Measurements from ENCODE around the gene PHF21B.

The PHF21B gene

GRCh38 chr22:45033136-45033535, 23.3 kb upstream of the PHF21B start:
- no peak overlapping the region for H3K27ac ChIP-seq (ENCODE audit: low read depth, low read length, poor library complexity, severe bottlenecking)
- TF ChIP-seq CTCF (IDR thresholded peaks at IDR 0.05; ENCODE audit: low read length) (no peak), EZH2 (IDR thresholded peaks at IDR 0.05; ENCODE audit: borderline replicate concordance, low read length) (no peak)
- no peaks in the 10 kb centered on the region for H3K9me3 ChIP-seq (ENCODE audit: low read length)

GRCh38 chr22:45031629-45032403, 22.0 kb upstream of the PHF21B start:
- no peaks in the 10 kb centered on the region for H3K4me1 ChIP-seq (ENCODE audit: insufficient read depth, low read length, severe bottlenecking)
- H3K36me3 ChIP-seq (ENCODE audit: insufficient read depth, low read length), result no peaks in the 10 kb centered on the region
- no peaks in the 10 kb centered on the region for H4K20me1 ChIP-seq (ENCODE audit: insufficient read depth, low read length)
- H3K9me2 ChIP-seq (ENCODE audit: low read depth, low read length), result no peaks in the 10 kb centered on the region
- no peak overlapping the region for H2AFZ ChIP-seq (ENCODE audit: low read length)
- no peaks in the 10 kb centered on the region for H3K79me2 ChIP-seq (ENCODE audit: insufficient read depth, low read length)
- H3K27me3 ChIP-seq (ENCODE audit: insufficient read depth, low read length), result no peaks in the 10 kb centered on the region
- no peak overlapping the region for H3K27ac ChIP-seq (ENCODE audit: low read depth, low read length, poor library complexity, severe bottlenecking)
- no peak overlapping the region for H3K4me2 ChIP-seq (ENCODE audit: low read length)
- no peak overlapping the region for H3K4me3 ChIP-seq (ENCODE audit: low read depth, low read length, poor library complexity, severe bottlenecking)
- no peaks in the 10 kb centered on the region for H3K9me3 ChIP-seq (ENCODE audit: low read length)
- no peaks in the 10 kb centered on the region for H3F3A ChIP-seq (ENCODE audit: insufficient read depth, low read length)
- H3K9ac ChIP-seq (ENCODE audit: low read length), result no peak overlapping the region
- TF ChIP-seq CTCF (IDR thresholded peaks at IDR 0.05; ENCODE audit: low read length) (no peak), EZH2 (IDR thresholded peaks at IDR 0.05; ENCODE audit: borderline replicate concordance, low read length) (no peak)

More at GRCh38 chr22:45033136-45033535, 23.3 kb upstream of the PHF21B start:
- H2AFZ ChIP-seq (ENCODE audit: low read length), result no peak overlapping the region
- no peaks in the 10 kb centered on the region for H3K27me3 ChIP-seq (ENCODE audit: insufficient read depth, low read length)
- H3K4me2 ChIP-seq (ENCODE audit: low read length), result no peak overlapping the region
- H3K79me2 ChIP-seq (ENCODE audit: insufficient read depth, low read length), result no peaks in the 10 kb centered on the region
- no peaks in the 10 kb centered on the region for H3K4me1 ChIP-seq (ENCODE audit: insufficient read depth, low read length, severe bottlenecking)
- no peaks in the 10 kb centered on the region for H3F3A ChIP-seq (ENCODE audit: insufficient read depth, low read length)
- no peaks in the 10 kb centered on the region for H3K9me2 ChIP-seq (ENCODE audit: low read depth, low read length)
- no peak overlapping the region for H3K4me3 ChIP-seq (ENCODE audit: low read depth, low read length, poor library complexity, severe bottlenecking)
- H3K36me3 ChIP-seq (ENCODE audit: insufficient read depth, low read length), result no peaks in the 10 kb centered on the region
- H4K20me1 ChIP-seq (ENCODE audit: insufficient read depth, low read length), result no peaks in the 10 kb centered on the region
- no peak overlapping the region for H3K9ac ChIP-seq (ENCODE audit: low read length)

DNA sequence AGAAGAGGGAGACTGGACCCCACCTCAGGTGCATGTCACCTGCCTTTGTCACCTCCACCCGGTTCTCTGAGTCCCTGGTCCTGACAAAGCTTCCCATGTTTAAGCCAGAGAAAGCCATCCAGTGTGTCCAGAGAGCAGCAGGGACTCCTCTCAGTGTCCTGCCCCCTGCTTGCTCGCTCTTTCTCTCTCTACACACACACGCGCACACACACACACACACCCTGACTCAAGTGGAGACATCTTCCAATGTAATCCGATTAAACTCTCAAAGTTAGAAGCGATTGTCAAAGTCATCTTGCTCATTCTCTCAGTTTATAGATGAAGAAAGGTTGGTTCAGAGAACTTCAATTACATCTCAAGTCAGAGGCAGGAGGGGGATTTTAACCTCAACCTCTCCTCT, 19.7 kb upstream of the PHF21B start:
- no peak overlapping the region for H3K4me2 ChIP-seq (ENCODE audit: low read length)
- no peaks in the 10 kb centered on the region for H3F3A ChIP-seq (ENCODE audit: insufficient read depth, low read length)
- H3K4me3 ChIP-seq (ENCODE audit: low read depth, low read length, poor library complexity, severe bottlenecking), result no peak overlapping the region
- H3K9me2 ChIP-seq (ENCODE audit: low read depth, low read length), result no peaks in the 10 kb centered on the region
- no peak overlapping the region for H3K9ac ChIP-seq (ENCODE audit: low read length)
- no peaks in the 10 kb centered on the region for H3K36me3 ChIP-seq (ENCODE audit: insufficient read depth, low read length)
- H3K79me2 ChIP-seq (ENCODE audit: insufficient read depth, low read length), result no peaks in the 10 kb centered on the region
- no peak overlapping the region for H2AFZ ChIP-seq (ENCODE audit: low read length)
- H3K27ac ChIP-seq (ENCODE audit: low read depth, low read length, poor library complexity, severe bottlenecking), result no peak overlapping the region
- TF ChIP-seq CTCF (IDR thresholded peaks at IDR 0.05; ENCODE audit: low read length), result no peak
- no peak for TF ChIP-seq EZH2 (IDR thresholded peaks at IDR 0.05; ENCODE audit: borderline replicate concordance, low read length)
- no peaks in the 10 kb centered on the region for H4K20me1 ChIP-seq (ENCODE audit: insufficient read depth, low read length)
- H3K4me1 ChIP-seq (ENCODE audit: insufficient read depth, low read length, severe bottlenecking), result no peaks in the 10 kb centered on the region
- H3K27me3 ChIP-seq (ENCODE audit: insufficient read depth, low read length), result no peaks in the 10 kb centered on the region
- no peaks in the 10 kb centered on the region for H3K9me3 ChIP-seq (ENCODE audit: low read length)
